Measurements from ENCODE around the gene SMAD2.

SMAD2 gene

GRCh38 chr18:47870605-47871004 is 59.9 kb downstream of the SMAD2 start:
- DNase-seq = no peak
- H3K9me3 ChIP-seq (replicated peaks; ENCODE audit: insufficient read depth, low read length) = no peaks in the 10 kb centered on the region
- H3K4me1 ChIP-seq (ENCODE audit: low read length) = no peaks in the 10 kb centered on the region
- no peak overlapping the region for H3K27ac ChIP-seq (ENCODE audit: low read length)
- H3K4me3 ChIP-seq (ENCODE audit: low read length) = no peak overlapping the region
- no peaks in the 10 kb centered on the region for H3F3A ChIP-seq (ENCODE audit: insufficient read depth, low read length)
- H4K20me1 ChIP-seq (ENCODE audit: insufficient read depth, low read length) = no peaks in the 10 kb centered on the region; the same call in none of the 2 replicates
- H3K27me3 ChIP-seq (replicated peaks; ENCODE audit: insufficient read depth, low read length) = no peaks in the 10 kb centered on the region
- H3K36me3 ChIP-seq (replicated peaks; ENCODE audit: insufficient read depth, low read length) = no peaks in the 10 kb centered on the region
- peaks cover 26% of the 10 kb centered on the region for H3K79me2 ChIP-seq (ENCODE audit: low read length)
- H2AFZ ChIP-seq (ENCODE audit: low read length) = no peak overlapping the region
- TF ChIP-seq EZH2phosphoT487 (IDR thresholded peaks at IDR 0.05; ENCODE audit: low read length) (no peak), EZH2 (optimal IDR thresholded peaks at IDR 0.05; ENCODE audit: low read depth, low read length) (no peak)
- H3K4me2 ChIP-seq (ENCODE audit: low read depth, low read length) = no peak overlapping the region
- H3K9ac ChIP-seq (ENCODE audit: low read length) = no peak overlapping the region
- no peaks in the 10 kb centered on the region for H3K9me2 ChIP-seq (replicated peaks; ENCODE audit: insufficient read depth, low read length)

GRCh38 chr18:47868744-47869143 is 61.7 kb downstream of the SMAD2 start:
- Histone ChIP-seq H3K4me3 (ENCODE audit: low read length) (no peak overlapping the region), H2AFZ (ENCODE audit: low read length) (no peak overlapping the region), H3K4me1 (ENCODE audit: low read length) (no peaks in the 10 kb centered on the region), H3K4me2 (ENCODE audit: low read depth, low read length) (no peak overlapping the region), H3K36me3 (replicated peaks; ENCODE audit: insufficient read depth, low read length) (peaks cover 2% of the 10 kb centered on the region; the same call in 1 of the 2 replicates), H3K79me2 (ENCODE audit: low read length) (peaks cover 11% of the 10 kb centered on the region), H3K9ac (ENCODE audit: low read length) (no peak overlapping the region), H3F3A (ENCODE audit: insufficient read depth, low read length) (no peaks in the 10 kb centered on the region), H3K27me3 (replicated peaks; ENCODE audit: insufficient read depth, low read length) (no peaks in the 10 kb centered on the region), H3K27ac (ENCODE audit: low read length) (no peak overlapping the region), H3K9me3 (replicated peaks; ENCODE audit: insufficient read depth, low read length) (no peaks in the 10 kb centered on the region), H3K9me2 (replicated peaks; ENCODE audit: insufficient read depth, low read length) (no peaks in the 10 kb centered on the region), H4K20me1 (ENCODE audit: insufficient read depth, low read length) (no peaks in the 10 kb centered on the region; the same call in none of the 2 replicates)
- no peak for DNase-seq
- TF ChIP-seq EZH2phosphoT487 (IDR thresholded peaks at IDR 0.05; ENCODE audit: low read length) = no peak
- no peak for TF ChIP-seq EZH2 (optimal IDR thresholded peaks at IDR 0.05; ENCODE audit: low read depth, low read length)
- TF ChIP-seq CTCF (IDR thresholded peaks at IDR 0.05; ENCODE audit: low read length) = no peak

GRCh38 chr18:47865183-47865582 is 65.3 kb downstream of the SMAD2 start:
- no peak overlapping the region for H3K4me2 ChIP-seq (ENCODE audit: low read depth, low read length)
- no peak overlapping the region for H2AFZ ChIP-seq (ENCODE audit: low read length)
- no peaks in the 10 kb centered on the region for H3K79me2 ChIP-seq (ENCODE audit: low read length)
- no peak overlapping the region for H3K9ac ChIP-seq (ENCODE audit: low read length)
- no peak overlapping the region for H3K27ac ChIP-seq (ENCODE audit: low read length)
- no peaks in the 10 kb centered on the region for H3K9me2 ChIP-seq (replicated peaks; ENCODE audit: insufficient read depth, low read length)
- H4K20me1 ChIP-seq (ENCODE audit: insufficient read depth, low read length) = no peaks in the 10 kb centered on the region; the same call in 1 of the 2 replicates
- H3K4me1 ChIP-seq (ENCODE audit: low read length) = no peaks in the 10 kb centered on the region
- TF ChIP-seq EZH2 (optimal IDR thresholded peaks at IDR 0.05; ENCODE audit: low read depth, low read length) (no peak), EZH2phosphoT487 (IDR thresholded peaks at IDR 0.05; ENCODE audit: low read length) (no peak), CTCF (IDR thresholded peaks at IDR 0.05; ENCODE audit: low read length) (no peak)
- no peak overlapping the region for H3K4me3 ChIP-seq (ENCODE audit: low read length)
- no peaks in the 10 kb centered on the region for H3K9me3 ChIP-seq (replicated peaks; ENCODE audit: insufficient read depth, low read length)
- peaks cover 2% of the 10 kb centered on the region; the same call in 1 of the 2 replicates for H3K36me3 ChIP-seq (replicated peaks; ENCODE audit: insufficient read depth, low read length)
- no peak for DNase-seq
- no peaks in the 10 kb centered on the region for H3K27me3 ChIP-seq (replicated peaks; ENCODE audit: insufficient read depth, low read length)
- H3F3A ChIP-seq (ENCODE audit: insufficient read depth, low read length) = no peaks in the 10 kb centered on the region

- no peak overlapping the region for H3K4me3 ChIP-seq (ENCODE audit: low read length)
- no peaks in the 10 kb centered on the region for H3K27me3 ChIP-seq (replicated peaks; ENCODE audit: insufficient read depth, low read length)
- H3F3A ChIP-seq (ENCODE audit: insufficient read depth, low read length) = no peaks in the 10 kb centered on the region
- no peak for TF ChIP-seq EZH2phosphoT487 (IDR thresholded peaks at IDR 0.05; ENCODE audit: low read length)
- no peak for TF ChIP-seq EZH2 (optimal IDR thresholded peaks at IDR 0.05; ENCODE audit: low read depth, low read length)
- TF ChIP-seq CTCF (IDR thresholded peaks at IDR 0.05; ENCODE audit: low read length) = no peak
- H3K4me1 ChIP-seq (ENCODE audit: low read length) = no peaks in the 10 kb centered on the region
- peaks cover 2% of the 10 kb centered on the region; the same call in 1 of the 2 replicates for H3K36me3 ChIP-seq (replicated peaks; ENCODE audit: insufficient read depth, low read length)
- no peaks in the 10 kb centered on the region for H4K20me1 ChIP-seq (ENCODE audit: insufficient read depth, low read length)
- H3K79me2 ChIP-seq (ENCODE audit: low read length) = no peaks in the 10 kb centered on the region
- no peak for DNase-seq
- H3K9me3 ChIP-seq (replicated peaks; ENCODE audit: insufficient read depth, low read length) = no peaks in the 10 kb centered on the region
- no peaks in the 10 kb centered on the region for H3K9me2 ChIP-seq (replicated peaks; ENCODE audit: insufficient read depth, low read length)
- no peak overlapping the region for H2AFZ ChIP-seq (ENCODE audit: low read length)
- no peak overlapping the region for H3K27ac ChIP-seq (ENCODE audit: low read length)
- H3K4me2 ChIP-seq (ENCODE audit: low read depth, low read length) = no peak overlapping the region
- no peak overlapping the region for H3K9ac ChIP-seq (ENCODE audit: low read length)
Measured at GRCh38 chr18:47863041-47863440, 67.4 kb downstream of the SMAD2 start.
